Thyroid gland (tissue), 4 donors: Measurements from ENCODE around the gene C17orf107.

Experiments used
- POLR2A ChIP-seq, 2 donors: fragments of 450-650 bp; IDR thresholded peaks; one replicate each; pipeline ENCODE4 v1.6.1; 2017; ENCODE audit warnings: antibody characterized with exemption in 2 of 2, mild to moderate bottlenecking in 2 of 2, moderate library complexity in 1 of 2
- TF ChIP-seq, protein P1 (sequence below), 6 experiments: fragments of 200-600 bp in 3 of 6; fragments of 450-650 bp in 3 of 6; sonication (generic) in 3 of 6; IDR thresholded peaks; one replicate each; pipeline ENCODE4 v1.5.1; 2016 to 2019; ENCODE audit warnings: antibody characterized with exemption in 6 of 6, mild to moderate bottlenecking in 2 of 6, inconsistent platforms in 1 of 6, moderate library complexity in 1 of 6

DNA sequence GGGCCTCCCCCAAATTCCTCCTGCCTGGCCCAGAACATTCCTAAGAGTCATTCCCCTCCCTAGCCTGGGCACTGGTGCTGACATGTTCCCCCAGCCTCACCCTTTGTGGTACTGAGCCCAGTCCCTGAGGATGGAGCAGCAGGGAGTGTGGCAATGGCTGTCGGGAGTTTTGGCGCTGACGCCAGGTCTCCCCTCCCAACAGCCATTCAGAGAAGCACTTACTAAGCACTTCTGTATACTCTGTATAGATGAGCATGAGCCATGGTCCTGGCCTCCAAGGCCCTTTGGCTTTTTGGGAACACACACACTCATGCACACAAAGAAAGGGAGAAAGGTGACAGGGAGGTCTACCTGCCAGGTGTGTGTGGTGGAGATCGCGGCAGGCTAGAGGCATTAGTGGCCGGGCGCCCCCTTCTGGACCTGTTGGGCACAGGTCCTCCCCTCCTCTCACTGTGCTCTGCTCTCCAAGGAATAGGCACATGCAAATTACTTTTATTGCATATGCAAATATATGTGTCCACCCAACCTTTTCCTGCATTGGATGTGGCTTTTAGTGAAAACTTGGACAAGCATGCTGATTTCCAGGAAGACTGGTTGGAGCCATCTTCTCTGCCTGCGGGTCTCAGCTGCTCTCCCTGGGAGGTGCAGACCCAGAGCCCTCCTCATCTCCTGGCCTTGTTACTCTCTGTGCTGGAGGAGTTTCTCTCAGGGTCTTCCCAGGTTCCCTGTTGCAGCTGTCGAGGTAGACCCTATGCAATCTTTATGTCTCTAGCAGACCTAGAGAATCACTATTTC, 17.4 kb upstream of the C17orf107 start:
- TF ChIP-seq, protein P1, sequence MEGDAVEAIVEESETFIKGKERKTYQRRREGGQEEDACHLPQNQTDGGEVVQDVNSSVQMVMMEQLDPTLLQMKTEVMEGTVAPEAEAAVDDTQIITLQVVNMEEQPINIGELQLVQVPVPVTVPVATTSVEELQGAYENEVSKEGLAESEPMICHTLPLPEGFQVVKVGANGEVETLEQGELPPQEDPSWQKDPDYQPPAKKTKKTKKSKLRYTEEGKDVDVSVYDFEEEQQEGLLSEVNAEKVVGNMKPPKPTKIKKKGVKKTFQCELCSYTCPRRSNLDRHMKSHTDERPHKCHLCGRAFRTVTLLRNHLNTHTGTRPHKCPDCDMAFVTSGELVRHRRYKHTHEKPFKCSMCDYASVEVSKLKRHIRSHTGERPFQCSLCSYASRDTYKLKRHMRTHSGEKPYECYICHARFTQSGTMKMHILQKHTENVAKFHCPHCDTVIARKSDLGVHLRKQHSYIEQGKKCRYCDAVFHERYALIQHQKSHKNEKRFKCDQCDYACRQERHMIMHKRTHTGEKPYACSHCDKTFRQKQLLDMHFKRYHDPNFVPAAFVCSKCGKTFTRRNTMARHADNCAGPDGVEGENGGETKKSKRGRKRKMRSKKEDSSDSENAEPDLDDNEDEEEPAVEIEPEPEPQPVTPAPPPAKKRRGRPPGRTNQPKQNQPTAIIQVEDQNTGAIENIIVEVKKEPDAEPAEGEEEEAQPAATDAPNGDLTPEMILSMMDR (IDR thresholded peaks at IDR 0.05): peak; percentile 32 to 80 (median 64)
- TF ChIP-seq POLR2A (IDR thresholded peaks at IDR 0.05): no peak
